Neural crest cell (in vitro differentiated cells): ENCODE results near the gene CEP120. TPM values are rescaled to one million over a fixed set of nuclear protein-coding genes. Genes with fewer than 3 reads are reported as not detected.

ENCODE experiments used
- DNase-seq: peaks from one replicate; pipeline ENCODE4 v3.0.0; 2021; ENCODE audit warnings: low read depth, mixed read lengths, low spot score
- H3K27ac Mint-ChIP-seq: one replicate; pipeline ENCODE4 v1.8.0; 2021; ENCODE audit warnings: mild to moderate bottlenecking, mixed read lengths; ENCODE audit not compliant: unreplicated experiment
- H3K27me3 Mint-ChIP-seq: 2 replicates; pipeline ENCODE4 v1.8.0; 2021; ENCODE audit warnings: low read depth, mild to moderate bottlenecking, mixed read lengths
- H3K36me3 Mint-ChIP-seq: 2 replicates; pipeline ENCODE4 v1.8.0; 2021; ENCODE audit warnings: low read depth, mild to moderate bottlenecking, mixed read lengths
- H3K4me1 Mint-ChIP-seq: 2 replicates; pipeline ENCODE4 v1.8.0; 2021; ENCODE audit warnings: mixed read lengths
- H3K4me3 Mint-ChIP-seq: one replicate; pipeline ENCODE4 v1.8.0; 2021; ENCODE audit warnings: mild to moderate bottlenecking, mixed read lengths
- H3K9me3 Mint-ChIP-seq: 2 replicates; pipeline ENCODE4 v1.8.0; 2021; ENCODE audit warnings: mixed read lengths
- CTCF ChIP-seq: fragments of 200-600 bp; sonication (generic); conservative IDR thresholded peaks from 2 replicates; pipeline ENCODE4 v1.5.0; 2021; ENCODE audit warnings: antibody characterized with exemption, mild to moderate bottlenecking
- total RNA-seq: library from RNA; stranded (reverse); gene quantifications from 2 replicates; pipeline ENCODE4 v1.2.1, GENCODE V29; 2021

Gene CEP120
- total RNA-seq, 1 donor from 2014 or later: 26.0 TPM

DNA sequence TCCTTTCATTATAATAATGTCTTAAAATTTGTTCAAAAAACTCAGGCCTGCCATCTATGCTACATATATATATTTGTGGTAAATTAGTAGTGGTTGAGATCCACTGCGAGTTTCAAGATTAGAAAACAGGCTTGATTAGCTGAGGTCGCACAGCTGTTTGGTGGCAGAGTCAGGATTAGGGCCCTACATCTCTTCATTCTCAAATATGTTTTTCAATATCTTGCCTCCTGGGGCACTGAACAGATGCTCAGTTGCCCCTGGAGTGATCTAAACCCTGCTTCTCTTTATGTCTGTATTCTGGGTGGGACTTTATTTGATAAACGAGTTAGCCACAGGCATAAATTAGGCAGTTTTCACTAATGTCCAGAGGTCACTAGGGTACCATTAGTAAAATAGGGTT lies 27.8 kb upstream of the CEP120 start:
- DNase-seq: no peak
- Mint-ChIP-seq H3K27ac (no peak overlapping the region), H3K9me3 (no peaks in the 10 kb centered on the region), H3K4me3 (no peak overlapping the region), H3K36me3 (no peaks in the 10 kb centered on the region), H3K27me3 (no peaks in the 10 kb centered on the region), H3K4me1 (peaks cover 18% of the 10 kb centered on the region)
- TF ChIP-seq CTCF: no peak

- Mint-ChIP-seq H3K4me1 (peaks cover 18% of the 10 kb centered on the region), H3K4me3 (no peak overlapping the region), H3K9me3 (no peaks in the 10 kb centered on the region), H3K27me3 (no peaks in the 10 kb centered on the region), H3K27ac (no peak overlapping the region), H3K36me3 (no peaks in the 10 kb centered on the region)
- no peak for DNase-seq
- TF ChIP-seq CTCF: no peak
Observed at GRCh38 chr5:123450640-123451039, 27.4 kb upstream of the CEP120 start.

- Mint-ChIP-seq H3K9me3 (no peaks in the 10 kb centered on the region), H3K4me1 (peaks cover 18% of the 10 kb centered on the region), H3K27me3 (no peaks in the 10 kb centered on the region), H3K36me3 (no peaks in the 10 kb centered on the region), H3K27ac (no peak overlapping the region), H3K4me3 (no peak overlapping the region)
- TF ChIP-seq CTCF: no peak
- DNase-seq: no peak
Observed at GRCh38 chr5:123450114-123450513, 26.9 kb upstream of the CEP120 start.

DNA sequence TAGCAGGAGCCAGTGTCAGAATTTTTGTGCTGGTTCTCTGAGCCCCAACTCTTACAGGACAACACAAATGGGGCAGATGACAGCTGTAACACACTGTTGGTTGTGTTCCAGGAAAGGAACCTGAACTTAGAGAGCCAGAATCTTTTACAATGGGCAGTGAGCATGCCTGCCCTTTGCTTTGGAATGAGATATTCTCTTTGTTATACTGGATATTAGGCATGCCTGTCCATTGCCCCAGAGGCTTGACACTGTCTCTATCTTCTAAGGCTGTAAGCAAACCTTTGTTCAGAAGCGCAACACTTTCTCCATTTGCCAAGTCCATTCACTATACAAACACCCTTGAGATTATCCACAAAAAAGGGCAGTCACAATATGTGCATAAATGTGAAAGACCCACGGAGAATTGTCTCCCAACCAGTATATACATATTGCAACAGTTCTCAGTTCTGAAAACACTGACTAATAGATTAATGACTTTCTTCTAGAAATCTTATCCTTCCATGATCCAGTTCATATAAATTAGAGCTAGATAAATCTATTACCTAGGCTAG lies 26.3 kb upstream of the CEP120 start:
- no peaks in the 10 kb centered on the region for H3K9me3 Mint-ChIP-seq
- no peak for DNase-seq
- no peaks in the 10 kb centered on the region for H3K36me3 Mint-ChIP-seq
- peaks cover 18% of the 10 kb centered on the region for H3K4me1 Mint-ChIP-seq
- TF ChIP-seq CTCF: no peak
- no peaks in the 10 kb centered on the region for H3K27me3 Mint-ChIP-seq
- no peak overlapping the region for H3K4me3 Mint-ChIP-seq
- H3K27ac Mint-ChIP-seq: no peak overlapping the region

GRCh38 chr5:123448743-123449142 lies 25.5 kb upstream of the CEP120 start:
- no peaks in the 10 kb centered on the region for H3K9me3 Mint-ChIP-seq
- no peaks in the 10 kb centered on the region for H3K36me3 Mint-ChIP-seq
- no peaks in the 10 kb centered on the region for H3K27me3 Mint-ChIP-seq
- DNase-seq: no peak
- no peak for TF ChIP-seq CTCF
- H3K4me1 Mint-ChIP-seq: peaks cover 18% of the 10 kb centered on the region
- no peak overlapping the region for H3K27ac Mint-ChIP-seq
- no peak overlapping the region for H3K4me3 Mint-ChIP-seq
